NCI-H2029 (cell line): ENCODE measurements around the gene CNBP.
"Not testable (repeated sequence)": the region's sequence is repeated elsewhere in the genome, so short reads cannot be mapped to it uniquely, and the experiment has no call there.

Source experiments
- DNase-seq: peaks from one replicate; lab custom pipeline; 2025; lab: John Stamatoyannopoulos, UW

The CNBP gene

GRCh38 chr3:129183569-129184395 is at the start of gene CNBP:
CNBP (minus strand) TSS chr3:129183896; CDS start chr3:129171757, 12,139 bp downstream.
- peak; percentile 77 for DNase-seq

DNA sequence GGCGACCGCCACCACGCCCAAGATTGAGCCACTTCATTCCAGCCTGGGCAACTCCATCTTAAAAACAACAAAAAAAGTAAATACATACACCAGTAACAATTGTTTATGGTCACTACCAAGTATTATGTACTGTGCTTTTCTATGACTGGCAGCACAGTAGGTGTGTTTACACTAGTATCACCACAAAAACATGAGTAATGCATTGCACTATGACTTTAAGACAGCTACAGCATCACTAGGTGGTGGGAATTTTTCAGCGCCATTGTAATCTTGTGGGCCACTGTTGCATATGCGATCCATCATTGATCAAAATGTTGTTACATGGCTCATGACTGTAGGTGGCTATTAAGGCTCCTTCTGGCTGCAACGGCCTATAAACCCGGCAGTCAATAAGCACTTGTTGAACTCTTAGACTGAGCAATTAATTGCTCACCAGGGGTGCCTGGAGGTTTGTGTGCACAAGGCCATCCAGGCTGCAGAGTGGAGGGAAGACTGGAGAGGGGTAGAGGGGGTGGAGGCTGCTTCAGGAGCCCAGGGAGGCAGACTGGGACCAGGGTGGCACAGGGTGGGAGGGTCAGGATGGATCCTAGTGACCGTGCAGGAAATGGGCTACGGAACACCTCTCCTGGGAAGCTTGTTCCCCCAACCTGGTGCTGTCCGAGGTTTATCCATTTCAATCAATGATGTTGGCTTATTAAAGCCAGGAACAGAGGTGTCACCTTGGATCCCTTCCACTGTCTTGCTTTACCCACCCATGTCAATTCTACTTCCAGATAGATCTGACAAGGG is 47.8 kb upstream of the CNBP start:
- DNase-seq: no peak

- DNase-seq: no peak
These were observed 46.8 kb upstream of the CNBP start for GRCh38 chr3:129230311-129231019.

GRCh38 chr3:129228891-129229585 is 45.3 kb upstream of the CNBP start:
- no peak for DNase-seq

DNA sequence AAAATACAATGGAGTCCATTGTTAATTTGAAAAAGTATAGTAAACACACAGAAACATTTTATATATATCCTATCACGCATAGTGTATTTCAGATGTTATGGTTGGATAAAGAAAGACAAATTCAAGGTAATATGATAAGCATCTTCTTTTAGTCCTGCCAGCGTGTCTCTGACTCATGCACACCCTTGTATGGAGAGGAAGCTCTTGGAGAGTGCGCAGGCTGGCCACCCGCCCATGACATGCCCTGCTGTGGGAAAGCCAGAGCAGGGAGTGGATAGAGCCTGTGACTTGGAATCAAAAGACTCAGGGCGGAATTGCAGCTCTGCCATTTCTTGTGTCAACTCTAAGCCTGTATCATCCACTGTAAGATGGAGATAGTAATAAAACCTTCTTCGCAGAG is 42.7 kb upstream of the CNBP start:
- peak; percentile 43 for DNase-seq

GRCh38 chr3:129224984-129225393 is 41.3 kb upstream of the CNBP start:
- peak; percentile 57 for DNase-seq

- DNase-seq: not testable (repeated sequence)
These were observed 40.7 kb upstream of the CNBP start for GRCh38 chr3:129224387-129224786.

DNA sequence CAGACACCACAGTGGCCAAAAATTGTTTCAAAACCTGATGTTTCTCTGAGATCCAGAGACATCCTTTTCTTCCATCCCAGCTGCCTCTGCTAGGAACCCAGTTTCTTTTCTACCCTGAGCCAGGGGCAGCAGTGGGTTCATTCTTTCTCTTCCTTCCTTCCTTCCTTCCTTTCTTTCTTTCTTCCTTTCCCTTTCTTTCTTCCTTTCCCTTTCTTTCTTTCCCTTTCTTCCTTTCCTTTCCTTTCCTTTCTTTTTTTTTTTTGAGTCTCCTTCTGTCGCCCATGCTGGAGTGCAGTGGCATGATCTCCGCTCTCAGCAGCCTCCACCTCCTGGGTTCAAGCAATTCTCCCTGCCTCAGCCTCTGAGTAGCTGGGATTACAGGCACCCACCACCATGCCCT is 35.0 kb upstream of the CNBP start:
- DNase-seq: no peak

GRCh38 chr3:129213238-129213637 is 29.5 kb upstream of the CNBP start:
- no peak for DNase-seq

DNA sequence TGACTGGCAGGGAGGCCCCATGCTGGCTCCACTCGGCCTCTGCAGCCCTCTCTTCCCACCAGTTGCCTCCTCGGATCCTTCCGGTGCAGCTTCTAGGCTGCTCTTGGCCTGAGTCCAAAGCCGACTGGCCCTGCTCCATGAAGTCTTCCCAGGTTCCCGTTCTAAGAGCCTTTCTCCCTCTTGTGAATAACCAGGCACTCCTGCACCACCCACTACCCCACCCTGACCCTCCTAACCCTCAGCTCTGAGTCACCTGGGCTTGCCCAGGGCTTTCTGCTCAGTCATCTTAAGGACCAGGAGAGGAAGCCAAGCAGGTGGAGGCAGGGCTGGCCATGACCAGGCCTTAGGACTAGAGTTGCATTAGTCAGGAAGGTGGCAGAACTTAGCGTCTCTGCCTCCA is 28.1 kb upstream of the CNBP start:
- peak; percentile 67 for DNase-seq

DNA sequence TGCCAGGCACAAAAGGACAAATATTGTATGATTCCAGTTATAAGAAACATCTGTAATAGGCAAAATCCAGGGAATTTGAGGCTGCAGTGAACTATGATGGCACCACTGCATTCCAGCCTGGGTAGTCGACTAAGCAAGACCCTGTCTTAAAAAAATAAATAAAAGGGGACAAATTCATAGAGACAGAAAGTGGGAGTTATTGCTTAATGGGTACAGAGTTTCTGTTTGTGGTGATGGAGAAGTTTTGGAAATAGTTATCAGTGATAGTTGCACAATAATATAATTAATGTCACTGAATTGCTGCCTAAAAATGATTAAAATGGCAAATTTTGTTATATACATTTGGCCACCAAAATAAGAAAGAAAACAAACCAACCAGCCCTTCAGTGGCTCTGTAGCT is 27.6 kb upstream of the CNBP start:
- no peak for DNase-seq

GRCh38 chr3:129207479-129207878 is 23.8 kb upstream of the CNBP start:
- DNase-seq: no peak

DNA sequence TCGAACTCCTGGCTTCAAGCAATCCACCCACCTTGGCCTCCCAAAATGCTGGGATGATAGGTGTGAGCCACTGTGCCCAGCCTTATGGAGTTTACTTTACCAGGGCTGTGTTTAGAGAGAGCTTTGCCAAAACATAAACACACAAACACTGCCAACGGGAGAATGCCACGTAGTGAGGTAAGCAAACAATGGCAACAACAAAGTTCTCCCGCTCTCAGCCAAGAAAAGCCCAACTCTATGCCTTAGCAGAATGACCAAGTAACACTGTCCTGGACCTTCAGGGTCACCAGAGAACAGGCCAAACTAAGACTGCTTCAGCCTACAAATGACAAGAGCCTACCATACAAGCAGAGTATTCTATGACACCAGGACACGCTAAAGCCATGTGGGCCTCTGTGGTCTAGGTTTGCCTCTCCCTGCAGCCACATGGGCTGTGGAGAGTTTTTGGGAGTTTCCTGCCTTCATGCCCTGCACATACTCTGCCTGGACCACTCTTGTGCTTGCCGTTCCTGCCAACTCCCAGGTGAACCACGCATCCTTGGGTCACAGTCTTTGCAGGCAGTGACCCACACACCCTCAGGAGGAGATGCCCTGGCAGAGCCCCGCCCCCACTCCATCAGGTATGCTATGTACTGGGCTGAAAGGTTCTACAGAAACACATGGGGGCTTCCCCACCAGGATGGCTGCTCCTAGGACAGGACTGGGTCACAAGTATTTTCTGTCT is 21.6 kb upstream of the CNBP start:
- DNase-seq: no peak

GRCh38 chr3:129204473-129204872 is 20.8 kb upstream of the CNBP start:
- no peak for DNase-seq

GRCh38 chr3:129199366-129199765 is 15.7 kb upstream of the CNBP start:
- no peak for DNase-seq

DNA sequence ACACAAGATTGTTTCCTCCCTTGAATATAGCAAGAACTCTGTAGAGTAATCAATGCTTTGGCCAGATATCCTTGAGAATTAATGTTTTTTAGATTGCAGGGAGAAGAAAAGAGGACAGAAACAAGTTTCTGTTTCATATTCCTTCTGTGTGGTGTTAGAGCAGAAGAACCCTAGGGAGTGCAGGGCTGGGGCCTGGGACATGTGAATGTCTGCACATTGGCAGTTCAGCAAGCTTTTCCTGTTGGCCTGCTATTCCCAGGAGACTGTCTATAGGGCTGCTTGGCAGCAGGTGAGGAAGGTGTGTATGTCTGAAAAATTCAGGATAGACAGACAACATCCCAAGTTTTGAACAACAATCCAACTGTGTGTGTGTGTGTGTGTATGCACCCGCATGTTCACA is 13.6 kb upstream of the CNBP start:
- no peak for DNase-seq

GRCh38 chr3:129196601-129197000 is 12.9 kb upstream of the CNBP start:
- no peak for DNase-seq

DNA sequence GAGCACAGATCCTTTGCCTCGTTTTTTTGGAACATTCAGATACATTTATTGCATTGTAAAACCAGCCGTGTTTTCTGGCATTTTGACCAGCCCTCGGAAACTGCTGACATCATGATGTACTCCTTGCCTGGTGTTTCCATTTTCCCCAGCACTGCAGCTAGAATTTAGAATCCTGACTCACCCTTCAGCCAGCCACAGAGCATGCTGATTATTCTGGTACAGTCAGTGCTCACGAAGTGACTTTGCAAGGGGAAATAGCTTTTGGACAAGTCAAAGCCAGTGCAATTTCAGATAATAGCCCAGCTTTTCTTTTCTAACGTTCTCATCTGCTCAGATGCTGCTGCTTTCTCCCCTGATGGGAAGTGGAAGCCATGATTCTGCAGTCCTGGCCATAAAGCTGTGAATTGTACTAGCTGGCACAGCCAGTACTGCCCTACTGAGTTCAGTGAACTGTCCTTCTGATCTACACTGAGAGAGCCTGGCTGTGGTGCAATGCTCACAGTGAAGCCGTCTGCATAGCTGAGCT is 12.1 kb upstream of the CNBP start:
- DNase-seq: no peak

DNA sequence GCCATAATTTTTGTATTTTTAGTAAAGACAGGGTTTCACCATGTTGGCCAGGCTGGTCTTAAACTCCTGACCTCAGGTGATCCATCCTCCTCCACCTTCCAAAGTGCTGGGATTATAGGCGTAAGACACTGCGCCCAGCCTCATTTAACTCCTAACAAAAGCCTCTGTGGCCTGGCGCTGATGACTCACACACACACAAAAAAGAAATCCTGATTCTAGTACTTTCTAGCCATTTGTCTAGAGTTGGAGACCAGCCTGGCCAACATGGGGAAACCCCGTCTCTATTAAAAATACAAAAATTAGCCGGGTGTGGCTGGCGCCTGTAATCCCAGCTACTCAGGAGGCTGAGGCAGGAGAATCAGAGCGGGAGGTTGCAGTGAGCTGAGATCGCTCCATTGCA is 6.1 kb upstream of the CNBP start:
- not testable (repeated sequence) for DNase-seq

GRCh38 chr3:129187857-129188256 is 4.2 kb upstream of the CNBP start:
- no peak for DNase-seq

DNA sequence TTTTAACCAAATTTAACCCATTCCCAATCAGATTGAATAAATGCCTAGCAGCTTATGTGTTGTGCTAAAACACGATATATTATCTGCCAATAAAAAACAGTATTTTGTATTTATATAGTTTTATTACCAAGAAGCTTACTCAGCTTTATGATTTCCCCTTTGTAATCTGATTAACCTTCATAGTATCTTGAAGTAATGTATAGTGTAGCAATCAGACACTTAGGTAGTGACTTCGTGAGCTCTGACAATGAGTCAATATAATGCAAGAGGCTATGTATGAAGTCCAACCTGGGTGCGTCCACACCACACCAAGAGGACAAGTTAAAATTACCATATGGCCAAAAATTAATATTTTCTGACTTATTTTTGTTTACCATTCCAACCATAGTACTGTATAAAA is 2.1 kb upstream of the CNBP start:
- DNase-seq: no peak
